B cell (primary cell): ENCODE data around the gene DGCR6. TPM values are rescaled to one million over a fixed set of nuclear protein-coding genes. Genes with fewer than 3 reads are reported as not detected.
"Not testable (repeated sequence)": the region's sequence is repeated elsewhere in the genome, so short reads cannot be mapped to it uniquely, and the experiment has no call there.

Source experiments
- ATAC-seq: fragments of 200-7000 bp; cut with Tn5 transposase; one replicate; pipeline ENCODE4 v1.10.0; 2021; ENCODE audit warnings: low read depth, mild to moderate bottlenecking, moderate number of reproducible peaks, moderate library complexity
- CTCF ChIA-PET: fragments of 350-600 bp; sonication (Branson Sonifier 250); formaldehyde crosslinking; loops from one replicate; lab custom pipeline; 2021; ENCODE audit warnings: antibody characterized with exemption, inconsistent platforms; lab: Charles Lee
- POLR2A ChIA-PET: fragments of 350-600 bp; sonication (Branson Sonifier 250); formaldehyde crosslinking; loops from one replicate; lab custom pipeline; 2021; ENCODE audit warnings: antibody characterized with exemption; lab: Charles Lee
- DNase-seq: peaks from one replicate; pipeline ENCODE4 v3.0.0; 2013
- H2AFZ ChIP-seq: 2 replicates; pipeline ENCODE4 v1.6.1; 2012; ENCODE audit warnings: mild to moderate bottlenecking, low read depth, low read length; ENCODE audit not compliant: insufficient read depth, poor library complexity, severe bottlenecking
- H3K27ac ChIP-seq, 2 donors: 1 replicate in 1 of 2; 2 replicates in 1 of 2; pipeline ENCODE4 v1.5.1; 2012 to 2013; ENCODE audit warnings: low read length in 2 of 2, mild to moderate bottlenecking in 2 of 2, moderate library complexity in 1 of 2
- H3K27me3 ChIP-seq, 4 experiments: fragments of 200-600 bp in 1 of 4; sonication (generic) in 1 of 4; replicated peaks in 1 of 4; 1 replicate in 2 of 4; 2 replicates in 2 of 4; pipeline versions ENCODE4 v1.6.1 to v1.7.0; 2013 to 2016; ENCODE audit warnings: low read length in 3 of 4, mild to moderate bottlenecking in 2 of 4, mixed read lengths in 1 of 4, moderate library complexity in 1 of 4; ENCODE audit not compliant: insufficient read depth in 4 of 4, control insufficient read depth in 3 of 4; ENCODE audit errors: control extremely low read depth in 1 of 4
- H3K36me3 ChIP-seq, 2 experiments: replicated peaks in 1 of 2; 1 replicate in 1 of 2; 2 replicates in 1 of 2; pipeline versions ENCODE4 v1.6.1 to v1.7.1; 2013; ENCODE audit warnings: low read length in 1 of 2; ENCODE audit not compliant: insufficient read depth in 2 of 2, control insufficient read depth in 1 of 2; ENCODE audit errors: control extremely low read depth in 1 of 2, extremely low read depth in 1 of 2
- H3K4me1 ChIP-seq, 2 donors: fragments of 200-600 bp in 1 of 2; sonication (generic) in 1 of 2; 1 replicate in 1 of 2; 2 replicates in 1 of 2; pipeline versions ENCODE4 v1.5.1 to v1.6.1; 2013 to 2017; ENCODE audit warnings: low read length in 2 of 2; ENCODE audit not compliant: control insufficient read depth in 2 of 2, insufficient read depth in 2 of 2
- H3K4me2 ChIP-seq: replicated peaks from 2 replicates; pipeline ENCODE3; 2012; ENCODE audit warnings: mild to moderate bottlenecking, low read depth, low read length; ENCODE audit not compliant: poor library complexity, severe bottlenecking
- H3K4me3 ChIP-seq, 5 experiments: fragments of 200-600 bp in 1 of 5; sonication (generic) in 1 of 5; 1 replicate in 3 of 5; 2 replicates in 2 of 5; pipeline versions ENCODE4 v1.5.1 to v1.7.0; 2011 to 2016; ENCODE audit warnings: low read length in 4 of 5, mild to moderate bottlenecking in 4 of 5, low read depth in 2 of 5, control low read depth in 1 of 5, moderate library complexity in 1 of 5; ENCODE audit not compliant: insufficient read depth in 1 of 5; ENCODE audit errors: control extremely low read depth in 1 of 5, extremely low read depth in 1 of 5
- H3K79me2 ChIP-seq: fragments of 200-600 bp; sonication (generic); one replicate; pipeline ENCODE4 v1.6.0; 2016; ENCODE audit warnings: low read length; ENCODE audit not compliant: control insufficient read depth, insufficient read depth
- H3K9ac ChIP-seq: fragments of 200-600 bp; sonication (generic); 2 replicates; pipeline ENCODE4 v1.6.1; 2017; ENCODE audit warnings: mild to moderate bottlenecking, low read length, moderate library complexity
- H3K9me3 ChIP-seq, 3 donors: one replicate each; pipeline versions ENCODE4 v1.6.1 to v1.7.1; 2013; ENCODE audit warnings: low read length in 2 of 3; ENCODE audit not compliant: control insufficient read depth in 2 of 3, insufficient read depth in 1 of 3; ENCODE audit errors: control extremely low read depth in 1 of 3
- H4K20me1 ChIP-seq: 2 replicates; pipeline ENCODE4 v1.6.0; 2012; ENCODE audit warnings: mild to moderate bottlenecking, low read length; ENCODE audit not compliant: insufficient read depth, control insufficient read depth, poor library complexity, severe bottlenecking
- H3K27ac Mint-ChIP-seq: one replicate; pipeline ENCODE4 v1.8.0; 2021; ENCODE audit warnings: mixed read lengths
- H3K27me3 Mint-ChIP-seq: one replicate; pipeline ENCODE4 v1.8.0; 2021; ENCODE audit warnings: mixed read lengths
- H3K4me1 Mint-ChIP-seq: one replicate; pipeline ENCODE4 v1.8.0; 2021; ENCODE audit warnings: mixed read lengths
- H3K4me3 Mint-ChIP-seq: one replicate; pipeline ENCODE4 v1.8.0; 2021; ENCODE audit warnings: mixed read lengths
- H3K9me3 Mint-ChIP-seq: one replicate; pipeline ENCODE4 v1.8.0; 2022; ENCODE audit warnings: mixed read lengths; ENCODE audit not compliant: insufficient read depth
- CTCF ChIP-seq: fragments of 200-600 bp; IDR thresholded peaks from one replicate; pipeline ENCODE4 v1.8.0; 2022; ENCODE audit warnings: antibody characterized with exemption, mild to moderate bottlenecking
- EZH2 ChIP-seq: IDR thresholded peaks from 2 replicates; pipeline ENCODE4 v1.6.1; 2012; ENCODE audit warnings: borderline replicate concordance, low read depth, mild to moderate bottlenecking, moderate library complexity, low read length; ENCODE audit not compliant: insufficient read depth, poor library complexity, severe bottlenecking
- WGBS: methylation state at CpG from one replicate; pipeline ENCODE4 v1.1.5; 2013; ENCODE audit warnings: missing lambda C conversion rate; ENCODE audit not compliant: insufficient coverage; 5-methylcytosine and 5-hydroxymethylcytosine counted together
- intact Hi-C: fragments of 100-400 bp; cut with micrococcal nuclease; formaldehyde crosslinking; loops from one replicate; pipeline ENCODE4 v1.10.0; 2022
- polyA plus RNA-seq: library from polyadenylated mRNA; depleted of rRNA; stranded (reverse); fragments of >200 nt; gene quantifications from 2 replicates; pipeline ENCODE4 v1.2.3, GENCODE V29; 2012
- total RNA-seq, 2 donors: library from RNA; stranded (reverse); fragments of 120-200 nt in 1 of 2; gene quantifications; 1 replicate in 1 of 2; 2 replicates in 1 of 2; pipeline versions ENCODE4 v1.2.3 to v1.2.4, GENCODE V29; 2013 to 2022

Gene DGCR6
- total and polyA plus RNA-seq, 2 donors (not counting 1 experiment from before 2014, with no cell fraction given), result 1.8 to 2.5 TPM

DNA sequence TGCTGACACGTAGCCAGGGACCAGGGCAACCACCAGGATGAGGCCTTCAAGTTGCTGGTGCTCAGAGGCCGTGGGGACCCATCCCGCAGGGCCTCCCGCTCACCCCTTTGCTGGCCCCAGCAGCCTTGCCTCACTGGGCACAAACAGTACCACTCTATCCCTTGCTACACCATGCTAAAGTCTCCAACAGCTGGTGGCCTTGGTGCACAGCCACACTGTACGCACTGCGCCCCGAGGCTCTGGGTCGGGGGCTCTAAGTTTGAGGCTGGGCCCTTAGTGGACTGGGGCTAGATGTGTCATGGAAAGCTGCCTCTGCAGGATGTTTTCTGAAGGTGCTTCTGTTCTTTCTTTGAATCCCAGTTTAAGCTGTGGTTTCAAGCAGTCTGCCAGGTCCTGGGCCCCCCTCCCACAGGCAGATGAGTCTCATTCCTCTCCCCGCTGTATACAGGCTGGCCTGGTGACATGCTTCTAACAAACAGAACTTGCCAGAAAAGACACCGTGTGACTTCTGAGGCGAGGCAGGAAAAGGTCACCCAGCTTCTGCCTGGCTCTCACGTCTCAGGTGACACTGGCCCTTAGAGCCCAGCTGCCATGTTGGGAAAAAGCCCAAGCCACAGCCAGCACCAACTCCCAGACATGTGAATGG lies 14.3 kb downstream of the DGCR6 start:
- not testable (repeated sequence) for H3K27ac ChIP-seq

GRCh38 chr22:18925368-18926064 lies 19.4 kb downstream of the DGCR6 start:
- intact Hi-C loops, result no loop called here
- Mint-ChIP-seq H3K4me3 (no peak overlapping the region), H3K27me3 (no peaks in the 10 kb centered on the region), H3K4me1 (no peaks in the 10 kb centered on the region), H3K9me3 (no peaks in the 10 kb centered on the region), H3K27ac (no peak overlapping the region)
- no peak overlapping the region for H3K4me2 ChIP-seq
- ChIA-PET CTCF (no interaction called here), POLR2A (no interaction called here)
- H3K9me3 ChIP-seq, result no peaks in the 10 kb centered on the region
- TF ChIP-seq EZH2, result no peak
- no peak for TF ChIP-seq CTCF
- no peak overlapping the region for H3K9ac ChIP-seq
- H3K4me1 ChIP-seq, result no peaks in the 10 kb centered on the region
- DNase-seq, result no peak
- ATAC-seq, result no peak
- no CpG with 5 or more reads among the region's 20 CpGs for WGBS
- H3K4me3 ChIP-seq, result no peak overlapping the region
- no peak overlapping the region for H2AFZ ChIP-seq
- H3K27ac ChIP-seq, result no peak overlapping the region
- no peaks in the 10 kb centered on the region for H3K27me3 ChIP-seq
- H3K79me2 ChIP-seq, result no peaks in the 10 kb centered on the region
- no peaks in the 10 kb centered on the region for H3K36me3 ChIP-seq
- H4K20me1 ChIP-seq, result no peaks in the 10 kb centered on the region

More for the DNA sequence above, 14.3 kb downstream of the DGCR6 start:
- H3K4me3 ChIP-seq, POLR2A ChIA-PET, H2AFZ ChIP-seq, H3K27me3 Mint-ChIP-seq, CTCF ChIA-PET, H3K4me3 Mint-ChIP-seq, DNase-seq, H3K4me1 Mint-ChIP-seq, H3K9me3 ChIP-seq, H4K20me1 ChIP-seq, H3K4me1 ChIP-seq, H3K9ac ChIP-seq, intact Hi-C loops, H3K27me3 ChIP-seq, H3K4me2 ChIP-seq, H3K27ac Mint-ChIP-seq, H3K9me3 Mint-ChIP-seq, ATAC-seq, H3K36me3 ChIP-seq, H3K79me2 ChIP-seq: not testable (repeated sequence)
- WGBS, result no CpG with 5 or more reads among the region's 12 CpGs
